Testis (tissue), 2 donors: ENCODE data around the gene CLPTM1L.
"Not testable (repeated sequence)": the region's sequence is repeated elsewhere in the genome, so short reads cannot be mapped to it uniquely, and the experiment has no call there.

ENCODE experiments used
- CTCF ChIP-seq, 3 experiments: fragments of 450-650 bp in 2 of 3; fragments of 200-600 bp in 1 of 3; sonication (generic) in 1 of 3; IDR thresholded peaks; one replicate each; pipeline ENCODE4 v1.5.1; 2016 to 2019; ENCODE audit warnings: antibody characterized with exemption in 3 of 3, mild to moderate bottlenecking in 2 of 3, moderate library complexity in 1 of 3
- POLR2A ChIP-seq: fragments of 450-650 bp; IDR thresholded peaks from one replicate; pipeline ENCODE4 v1.6.1; 2017; ENCODE audit warnings: antibody characterized with exemption, mild to moderate bottlenecking, moderate library complexity

GRCh38 chr5:1283729-1284041, 61.2 kb downstream of the CLPTM1L start:
- not testable (repeated sequence) for TF ChIP-seq CTCF (IDR thresholded peaks at IDR 0.05); POLR2A
